PC-9 (cell line): ENCODE data around the gene NRIP1. TPM values are rescaled to one million over a fixed set of nuclear protein-coding genes. Genes with fewer than 3 reads are reported as not detected.

Experiments
- BruUV-seq: library from RNA; stranded (reverse); fragments of 400-500 nt; replicated peaks from 2 replicates; lab custom pipeline; 2021; lab: Mats Ljungman, UMichigan
- CTCF ChIA-PET: fragments of 300-600 bp; sonication (Branson Sonifier 250); formaldehyde crosslinking; loops from one replicate; lab custom pipeline; 2022; ENCODE audit warnings: antibody characterized with exemption; lab: Charles Lee
- POLR2A ChIA-PET: fragments of 300-600 bp; sonication (Branson Sonifier 250); formaldehyde crosslinking; loops from one replicate; lab custom pipeline; 2022; ENCODE audit warnings: antibody characterized with exemption; ENCODE audit not compliant: unreplicated experiment; lab: Charles Lee
- DNase-seq, 2 experiments: peaks; one replicate each; pipeline versions ENCODE4 v3.0.0 to v3.0.0-alpha.2; 2015 to 2022; ENCODE audit warnings: mixed read lengths in 1 of 2
- H2AFZ ChIP-seq: fragments of 200-600 bp; sonication (generic); 2 replicates; pipeline ENCODE4 v1.8.1; 2017; ENCODE audit warnings: antibody characterized with exemption
- H3F3A ChIP-seq: fragments of 200-600 bp; sonication (generic); 2 replicates; pipeline ENCODE4 v1.8.1; 2017; ENCODE audit warnings: antibody characterized with exemption, mild to moderate bottlenecking, low read depth; ENCODE audit not compliant: insufficient read depth
- H3K27ac ChIP-seq: fragments of 200-600 bp; sonication (generic); 2 replicates; pipeline ENCODE4 v1.6.1; 2016; ENCODE audit warnings: mixed run types
- H3K27me3 ChIP-seq: fragments of 200-600 bp; sonication (generic); 2 replicates; pipeline ENCODE4 v1.6.1; 2016; ENCODE audit warnings: low read depth, mixed run types; ENCODE audit not compliant: insufficient read depth
- H3K36me3 ChIP-seq: fragments of 200-600 bp; sonication (generic); 2 replicates; pipeline ENCODE4 v1.6.1; 2016; ENCODE audit warnings: low read depth, mixed run types
- H3K4me1 ChIP-seq: fragments of 200-600 bp; sonication (generic); replicated peaks from 2 replicates; pipeline ENCODE4 v1.6.1; 2016; ENCODE audit warnings: mixed run types; ENCODE audit not compliant: insufficient read depth
- H3K4me2 ChIP-seq: fragments of 200-600 bp; sonication (generic); 2 replicates; pipeline ENCODE4 v1.6.1; 2017; ENCODE audit warnings: mixed run types
- H3K4me3 ChIP-seq: fragments of 200-600 bp; sonication (generic); 2 replicates; pipeline ENCODE4 v1.6.1; 2016; ENCODE audit warnings: mixed run types
- H3K79me2 ChIP-seq: fragments of 200-600 bp; sonication (generic); 2 replicates; pipeline ENCODE4 v1.6.1; 2017; ENCODE audit warnings: low read depth, mixed run types
- H3K9me2 ChIP-seq: fragments of 200-600 bp; sonication (generic); 2 replicates; pipeline ENCODE4 v1.8.1; 2017; ENCODE audit warnings: mild to moderate bottlenecking; ENCODE audit not compliant: insufficient read depth
- H3K9me3 ChIP-seq: fragments of 200-600 bp; sonication (generic); 2 replicates; pipeline ENCODE4 v1.8.1; 2016; ENCODE audit warnings: low read depth; ENCODE audit not compliant: insufficient read depth
- H4K20me1 ChIP-seq: fragments of 200-600 bp; sonication (generic); 2 replicates; pipeline ENCODE4 v1.8.1; 2017; ENCODE audit not compliant: insufficient read depth
- CTCF ChIP-seq: fragments of 200-600 bp; sonication (generic); conservative IDR thresholded peaks from 2 replicates; pipeline ENCODE4 v1.6.1; 2017; ENCODE audit warnings: mixed run types, antibody characterized with exemption, mild to moderate bottlenecking, moderate library complexity
- EZH2 ChIP-seq: fragments of 200-600 bp; sonication (generic); IDR thresholded peaks from 2 replicates; pipeline ENCODE4 v1.8.0; 2017; ENCODE audit warnings: antibody characterized with exemption, low read depth
- intact Hi-C: fragments of 100-400 bp; cut with micrococcal nuclease; formaldehyde crosslinking; loops from one replicate; pipeline ENCODE4 v1.10.0; 2022; ENCODE audit not compliant: unreplicated experiment
- total RNA-seq: library from RNA; stranded (reverse); gene quantifications from 2 replicates; pipeline ENCODE4 v1.2.3, GENCODE V29; 2021

The NRIP1 gene
- total RNA-seq, 1 experiment from 2014 or later = 33.0 TPM

- H3K9me2 ChIP-seq = no peaks in the 10 kb centered on the region
- TF ChIP-seq CTCF = no peak
- TF ChIP-seq EZH2 = no peak
- peaks cover 45% of the 10 kb centered on the region for H3K79me2 ChIP-seq
- no peaks in the 10 kb centered on the region for H3K27me3 ChIP-seq
- H2AFZ ChIP-seq = no peak overlapping the region
- no TSS peak for BruUV-seq
- CTCF ChIA-PET = no interaction called here
- no peak overlapping the region for H3K27ac ChIP-seq
- H3K36me3 ChIP-seq = peaks cover 49% of the 10 kb centered on the region
- H3F3A ChIP-seq = peaks cover 35% of the 10 kb centered on the region; the same call in 1 of the 2 replicates
- H3K4me1 ChIP-seq = peaks cover 12% of the 10 kb centered on the region
- H4K20me1 ChIP-seq = no peaks in the 10 kb centered on the region
- intact Hi-C loops = no loop called here
- POLR2A ChIA-PET = interaction anchor here (0.7 kb wide), 1 partner anchor 87 kb away, joined by 4 read pairs; no protein-coding TSS in a partner anchor
- no peak overlapping the region for H3K4me2 ChIP-seq
- 0 out of 2 replicates have a peak, but pooled peaks cover 8% of the 10 kb centered on the region for H3K9me3 ChIP-seq
- DNase-seq = no peak
- H3K4me3 ChIP-seq = no peak overlapping the region
Measured at GRCh38 chr21:14962217-14962616, 102.6 kb downstream of the NRIP1 start.

- no peaks in the 10 kb centered on the region for H3K9me2 ChIP-seq
- peaks cover 42% of the 10 kb centered on the region for H3K36me3 ChIP-seq
- peaks cover 42% of the 10 kb centered on the region; the same call in 1 of the 2 replicates for H3F3A ChIP-seq
- H3K4me1 ChIP-seq = peaks cover 19% of the 10 kb centered on the region
- ChIA-PET CTCF (no interaction called here), POLR2A (no interaction called here)
- no peak overlapping the region for H3K4me3 ChIP-seq
- intact Hi-C loops = no loop called here
- no peak overlapping the region for H3K27ac ChIP-seq
- no peaks in the 10 kb centered on the region for H4K20me1 ChIP-seq
- DNase-seq = no peak
- no peak overlapping the region for H2AFZ ChIP-seq
- BruUV-seq = no TSS peak
- no peak for TF ChIP-seq EZH2
- TF ChIP-seq CTCF = no peak
- H3K27me3 ChIP-seq = no peaks in the 10 kb centered on the region
- peaks cover 38% of the 10 kb centered on the region for H3K79me2 ChIP-seq
- H3K4me2 ChIP-seq = no peak overlapping the region
- H3K9me3 ChIP-seq = 0 out of 2 replicates have a peak, but pooled peaks cover 2% of the 10 kb centered on the region
Measured at GRCh38 chr21:14961502-14961901, 103.3 kb downstream of the NRIP1 start.

- no TSS peak for BruUV-seq
- POLR2A ChIA-PET = interaction anchor here (0.6 kb wide), 1 partner anchor 19 kb away, joined by 3 read pairs; no protein-coding TSS in a partner anchor
Measured at GRCh38 chr21:14959343-14959742, 105.5 kb downstream of the NRIP1 start.

More at GRCh38 chr21:14959343-14959742, 105.5 kb downstream of the NRIP1 start:
- no peak overlapping the region for H2AFZ ChIP-seq
- intact Hi-C loops = loop anchor here (5.0 kb wide), 1 partner anchor 103 kb away; the partner anchor contains the start of gene NRIP1
- peaks cover 46% of the 10 kb centered on the region; the same call in 1 of the 2 replicates for H3F3A ChIP-seq
- H3K4me1 ChIP-seq = peaks cover 31% of the 10 kb centered on the region
- TF ChIP-seq EZH2 (no peak), CTCF (no peak)
- DNase-seq = no peak
- peaks cover 21% of the 10 kb centered on the region for H3K36me3 ChIP-seq
- H3K27me3 ChIP-seq = no peaks in the 10 kb centered on the region
- no peaks in the 10 kb centered on the region for H3K9me3 ChIP-seq
- no peaks in the 10 kb centered on the region for H4K20me1 ChIP-seq
- H3K4me3 ChIP-seq = no peak overlapping the region
- H3K9me2 ChIP-seq = no peaks in the 10 kb centered on the region
- peaks cover 20% of the 10 kb centered on the region for H3K79me2 ChIP-seq
- no peak overlapping the region for H3K27ac ChIP-seq
- no peak overlapping the region for H3K4me2 ChIP-seq
- CTCF ChIA-PET = no interaction called here
